Spleen (tissue), 7 donors: ENCODE results near the gene PRSS27.

Experiments
- CTCF ChIP-seq, 11 experiments: fragments of 200-600 bp in 7 of 11; fragments of 450-650 bp in 4 of 11; sonication (generic) in 4 of 11; IDR thresholded peaks in 8 of 11; conservative IDR thresholded peaks in 3 of 11; 1 replicate in 7 of 11; 2 replicates in 4 of 11; pipeline versions ENCODE4 v1.4.0 to v1.8.0; 2016 to 2021; ENCODE audit warnings: antibody characterized with exemption in 11 of 11, inconsistent platforms in 4 of 11, mild to moderate bottlenecking in 1 of 11
- POLR2AphosphoS5 ChIP-seq, 3 donors: sonication (generic); formaldehyde crosslinking; IDR thresholded peaks; one replicate each; pipeline ENCODE4 v1.5.1; 2017; ENCODE audit warnings: antibody characterized with exemption in 3 of 3
- donor health status: DM: no; HTN: no; CAD: no; lungs with moderate emphysema.
- donor health status: DM: no; HTN: no; CAD: no.
- donor health status: DM: no; HTN: no; CAD: no.

- TF ChIP-seq CTCF (IDR thresholded peaks at IDR 0.05 in 8 of 11, conservative IDR thresholded peaks at IDR 0.05 in 3 of 11) (no peak), POLR2AphosphoS5 (IDR thresholded peaks at IDR 0.05) (peak in 2 of 3 donors; percentile 30 to 45)
These were observed 26.9 kb downstream of the PRSS27 start for GRCh38 chr16:2692948-2693651.
